Type B pancreatic cell (in vitro differentiated cells): ENCODE results near the gene RALY. TPM values are rescaled to one million over a fixed set of nuclear protein-coding genes. Genes with fewer than 3 reads are reported as not detected.

Experiments
- DNase-seq: peaks from one replicate; pipeline ENCODE4 v3.0.0; 2021; ENCODE audit warnings: mixed read lengths; ENCODE audit not compliant: unreplicated experiment; ENCODE audit errors: extremely low spot score
- H3K27ac Mint-ChIP-seq: 2 replicates; pipeline ENCODE4 v1.8.0; 2021; ENCODE audit warnings: mild to moderate bottlenecking, mixed read lengths
- H3K27me3 Mint-ChIP-seq: 2 replicates; pipeline ENCODE4 v1.8.0; 2021; ENCODE audit warnings: mixed read lengths
- H3K36me3 Mint-ChIP-seq: 2 replicates; pipeline ENCODE4 v1.8.0; 2021; ENCODE audit warnings: mixed read lengths
- H3K4me1 Mint-ChIP-seq: one replicate; pipeline ENCODE4 v1.8.0; 2021; ENCODE audit warnings: mixed read lengths; ENCODE audit not compliant: unreplicated experiment
- H3K4me3 Mint-ChIP-seq: 2 replicates; pipeline ENCODE4 v1.8.0; 2021; ENCODE audit warnings: mild to moderate bottlenecking, mixed read lengths
- H3K9me3 Mint-ChIP-seq: 2 replicates; pipeline ENCODE4 v1.8.0; 2021; ENCODE audit warnings: mixed read lengths
- CTCF ChIP-seq: fragments of 200-600 bp; sonication (generic); conservative IDR thresholded peaks from 2 replicates; pipeline ENCODE4 v1.5.0; 2021; ENCODE audit warnings: antibody characterized with exemption, mild to moderate bottlenecking
- total RNA-seq: library from RNA; stranded (reverse); gene quantifications from 2 replicates; pipeline ENCODE4 v1.2.1, GENCODE V29; 2021; ENCODE audit warnings: low replicate concordance

The RALY gene
- total RNA-seq, 1 donor from 2014 or later, result 215 TPM

- Mint-ChIP-seq H3K36me3 (peaks cover 21% of the 10 kb centered on the region), H3K27ac (peak overlapping the region; percentile 95), H3K4me3 (peak overlapping the region; percentile 96), H3K4me1 (peaks cover 54% of the 10 kb centered on the region), H3K9me3 (no peaks in the 10 kb centered on the region), H3K27me3 (no peaks in the 10 kb centered on the region)
- DNase-seq, result peak; percentile 94
- no peak for TF ChIP-seq CTCF
Observed at GRCh38 chr20:33994222-33994913, 657 bp downstream of the RALY start.

GRCh38 chr20:33995053-33995831 lies 1.5 kb downstream of the RALY start:
- peak overlapping the region; percentile 96 for H3K4me3 Mint-ChIP-seq
- no peaks in the 10 kb centered on the region for H3K27me3 Mint-ChIP-seq
- no peak for DNase-seq
- peaks cover 17% of the 10 kb centered on the region for H3K36me3 Mint-ChIP-seq
- no peaks in the 10 kb centered on the region for H3K9me3 Mint-ChIP-seq
- no peak for TF ChIP-seq CTCF
- peaks cover 63% of the 10 kb centered on the region for H3K4me1 Mint-ChIP-seq
- H3K27ac Mint-ChIP-seq, result peak overlapping the region; percentile 95

DNA sequence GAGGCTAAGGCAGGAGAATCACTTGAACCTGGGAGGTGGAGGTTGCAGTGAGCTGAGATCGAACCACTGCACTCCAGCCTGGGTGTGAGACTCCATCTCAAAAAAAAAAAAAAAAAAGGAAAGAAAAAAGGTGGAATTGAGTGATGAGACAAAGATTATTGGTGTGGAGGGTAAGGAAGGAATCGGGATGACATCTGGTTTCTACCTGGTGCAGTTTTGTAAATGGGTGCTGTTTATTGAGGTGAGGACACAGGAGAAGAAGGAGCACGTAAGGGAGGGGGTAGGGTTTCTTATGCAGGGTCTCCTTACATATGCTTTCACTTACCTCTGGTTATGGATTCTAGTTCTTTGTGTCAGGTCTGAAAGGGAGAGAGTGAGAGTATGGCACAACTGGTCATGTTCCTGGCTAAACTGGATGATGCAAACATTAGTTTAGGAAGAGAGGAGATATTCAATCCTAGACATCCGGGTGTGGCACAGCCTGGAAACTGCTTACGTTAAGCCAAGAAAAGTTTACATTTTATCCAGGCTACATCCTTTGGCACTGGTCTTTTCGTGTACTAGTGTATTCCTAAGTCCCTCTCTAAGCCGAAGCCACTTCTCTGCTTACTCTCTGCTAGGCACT lies 5.4 kb downstream of the RALY start:
- H3K27me3 Mint-ChIP-seq, result no peaks in the 10 kb centered on the region
- no peak for TF ChIP-seq CTCF
- no peaks in the 10 kb centered on the region for H3K9me3 Mint-ChIP-seq
- peaks cover 39% of the 10 kb centered on the region for H3K36me3 Mint-ChIP-seq
- peaks cover 70% of the 10 kb centered on the region for H3K4me1 Mint-ChIP-seq
- no peak for DNase-seq
- peak overlapping the region; percentile 0 for H3K4me3 Mint-ChIP-seq
- peak overlapping the region; percentile 6 for H3K27ac Mint-ChIP-seq

DNA sequence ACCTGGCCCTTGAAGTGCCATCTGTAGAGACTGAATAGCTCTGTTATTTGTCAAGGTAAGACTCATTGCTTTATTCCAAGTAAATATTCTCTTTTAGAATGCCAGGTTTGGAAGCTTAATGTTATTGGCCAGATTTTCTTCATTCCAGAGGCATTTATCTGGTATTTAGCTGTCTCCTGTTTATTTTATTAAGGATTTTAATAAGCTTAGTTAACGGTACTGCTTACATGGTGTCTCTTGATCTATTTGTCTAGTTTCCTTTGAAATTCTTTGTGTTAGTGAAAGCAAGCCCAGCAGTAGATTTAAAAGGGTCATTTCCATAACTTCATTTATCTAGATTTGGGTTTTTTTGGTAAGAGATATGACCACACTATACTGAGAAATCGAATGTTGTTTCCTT lies 7.7 kb downstream of the RALY start:
- TF ChIP-seq CTCF, result no peak
- DNase-seq, result no peak
- Mint-ChIP-seq H3K27ac (no peak overlapping the region), H3K27me3 (no peaks in the 10 kb centered on the region), H3K36me3 (peaks cover 45% of the 10 kb centered on the region), H3K4me3 (no peak overlapping the region), H3K9me3 (no peaks in the 10 kb centered on the region), H3K4me1 (peaks cover 69% of the 10 kb centered on the region)

DNA sequence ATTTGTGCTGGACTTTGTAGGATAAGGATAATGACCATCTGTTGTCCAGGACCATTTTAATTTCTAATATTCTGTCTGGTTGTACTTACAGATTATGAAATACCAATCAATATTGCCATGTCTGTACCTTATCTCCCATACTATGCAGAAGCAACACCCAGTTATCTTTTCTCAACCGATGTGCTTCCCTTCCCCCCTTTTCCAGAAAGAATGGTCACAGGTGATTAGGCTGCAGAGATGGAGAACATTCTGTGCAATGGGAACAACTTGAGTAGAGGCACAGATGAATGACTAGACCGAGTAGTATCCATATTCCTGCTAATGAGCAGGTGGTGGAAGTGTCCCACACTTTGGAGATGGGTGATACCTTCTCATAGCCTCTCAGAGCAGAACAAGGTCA lies 10.5 kb downstream of the RALY start:
- H3K4me1 Mint-ChIP-seq, result peaks cover 58% of the 10 kb centered on the region
- no peak for DNase-seq
- no peaks in the 10 kb centered on the region for H3K27me3 Mint-ChIP-seq
- H3K36me3 Mint-ChIP-seq, result peaks cover 40% of the 10 kb centered on the region
- no peak overlapping the region for H3K4me3 Mint-ChIP-seq
- H3K27ac Mint-ChIP-seq, result no peak overlapping the region
- no peak for TF ChIP-seq CTCF
- no peaks in the 10 kb centered on the region for H3K9me3 Mint-ChIP-seq
